K562 (cell line): ENCODE results near the gene PTPRF. TPM values are rescaled to one million over a fixed set of nuclear protein-coding genes. Genes with fewer than 3 reads are reported as not detected.

Source experiments
- ARNT ChIP-seq, 2 experiments: fragments of 450-650 bp; IDR thresholded peaks; 2 replicates each; pipeline ENCODE4 v1.6.1; 2016; ENCODE audit warnings: mild to moderate bottlenecking in 1 of 2
- HEY1 ChIP-seq: fragments of 250-450 bp; sonication (Bioruptor Pico); IDR thresholded peaks from 2 replicates; pipeline ENCODE4 v1.5.0; 2020; ENCODE audit warnings: mild to moderate bottlenecking, moderate library complexity, borderline replicate concordance
- HNRNPK ChIP-seq: fragments of 200-400 bp; formaldehyde crosslinking; IDR thresholded peaks from one replicate; pipeline ENCODE4 v1.6.1; 2018; ENCODE audit warnings: mild to moderate bottlenecking, low read depth, low read length; ENCODE audit not compliant: poor library complexity, severe bottlenecking
- JUND ChIP-seq, 2 experiments: IDR thresholded peaks; 2 replicates in 1 of 2; 3 replicates in 1 of 2; pipeline ENCODE4 v1.6.1; 2011; ENCODE audit warnings: borderline replicate concordance in 2 of 2, low read depth in 2 of 2, low read length in 2 of 2, improper control_type of control experiment in 1 of 2, missing biosample characterization in 1 of 2, missing genetic modification characterization in 1 of 2, missing genetic modification reagents in 1 of 2
- L3MBTL2 ChIP-seq: fragments of 450-650 bp; IDR thresholded peaks from 2 replicates; pipeline ENCODE4 v1.6.1; 2016; ENCODE audit warnings: mild to moderate bottlenecking, moderate library complexity
- MAX ChIP-seq: sonication (generic); formaldehyde crosslinking; IDR thresholded peaks from 2 replicates; pipeline ENCODE4 v1.9.0; 2022; ENCODE audit warnings: mild to moderate bottlenecking, missing genetic modification reagents
- MBD2 ChIP-seq: sonication (generic); IDR thresholded peaks from 2 replicates; pipeline ENCODE4 v1.6.1; 2016; ENCODE audit warnings: low read depth, borderline replicate concordance
- MXD1 ChIP-seq: fragments of 250-450 bp; sonication (Bioruptor Pico); IDR thresholded peaks from 2 replicates; pipeline ENCODE4 v1.8.0; 2021; ENCODE audit warnings: borderline replicate concordance, mild to moderate bottlenecking, moderate library complexity; ENCODE audit not compliant: poor library complexity, severe bottlenecking
- NEUROD1 ChIP-seq: fragments of 150-350 bp; IDR thresholded peaks from 2 replicates; pipeline ENCODE4 v1.6.1; 2014; ENCODE audit warnings: borderline replicate concordance, low read length, low read depth; ENCODE audit not compliant: partially characterized antibody
- NFXL1 ChIP-seq: fragments of 450-650 bp; formaldehyde crosslinking; IDR thresholded peaks from 2 replicates; pipeline ENCODE4 v1.4.0; 2021; ENCODE audit warnings: mild to moderate bottlenecking
- PML ChIP-seq: IDR thresholded peaks from 2 replicates; pipeline ENCODE4 v1.6.1; 2012; ENCODE audit warnings: low read length, inconsistent platforms
- SMAD3 ChIP-seq: fragments of 450-650 bp; formaldehyde crosslinking; conservative IDR thresholded peaks from 2 replicates; pipeline ENCODE4 v1.4.0; 2020; ENCODE audit warnings: mild to moderate bottlenecking
- SMARCA4 ChIP-seq: fragments of 450-650 bp; IDR thresholded peaks from 2 replicates; pipeline ENCODE4 v1.6.1; 2016
- TFAM ChIP-seq: fragments of 250-450 bp; sonication (Bioruptor Pico); conservative IDR thresholded peaks from 2 replicates; pipeline ENCODE4 v1.5.0; 2021; ENCODE audit warnings: mild to moderate bottlenecking, moderate library complexity
- ZFX ChIP-seq: sonication (generic); formaldehyde crosslinking; IDR thresholded peaks from 2 replicates; pipeline ENCODE4 v1.8.0; 2022; ENCODE audit warnings: mild to moderate bottlenecking, missing genetic modification reagents, moderate library complexity
- ZKSCAN1 ChIP-seq: fragments of 150-350 bp; IDR thresholded peaks from 2 replicates; pipeline ENCODE4 v1.6.1; 2016; ENCODE audit warnings: low read depth, low read length
- ZKSCAN8 ChIP-seq: fragments of 200-800 bp; sonication (Bioruptor generic); IDR thresholded peaks from 2 replicates; pipeline ENCODE4 v1.6.1; 2016; ENCODE audit warnings: missing genetic modification characterization, missing compliant biosample characterization
- ZNF121 ChIP-seq: sonication (generic); formaldehyde crosslinking; conservative IDR thresholded peaks from 2 replicates; pipeline ENCODE4 v1.8.0; 2022; ENCODE audit warnings: missing genetic modification reagents
- ZNF398 ChIP-seq: fragments of 250-450 bp; sonication (Bioruptor Pico); IDR thresholded peaks from 2 replicates; pipeline ENCODE4 v1.8.0; 2021; ENCODE audit warnings: moderate library complexity, mild to moderate bottlenecking, inconsistent platforms
- ZNF695 ChIP-seq: fragments of 450-650 bp; formaldehyde crosslinking; IDR thresholded peaks from 2 replicates; pipeline ENCODE4 v1.4.0; 2020; ENCODE audit warnings: mild to moderate bottlenecking, moderate library complexity
- ZNF77 ChIP-seq: fragments of 250-450 bp; sonication (Bioruptor Pico); IDR thresholded peaks from 2 replicates; pipeline ENCODE4 v1.5.0; 2020
- polyA plus RNA-seq, 8 experiments: library from polyadenylated mRNA; depleted of rRNA in 4 of 8; stranded (reverse) in 5 of 8; unstranded in 3 of 8; fragments of >200 nt; fragmentation: Nextera tagmentation in 2 of 8; fragmentation: Illumina TruSeq in 1 of 8; extraction: Ambion mirVana in 2 of 8; extraction: Trizol in 1 of 8; gene quantifications; 2 replicates each; pipeline versions ENCODE4 v1.2.1 to v1.2.3, GENCODE V29; 2011 to 2014; ENCODE audit warnings: inconsistent platforms in 1 of 8, missing spikeins in 1 of 8
- total RNA-seq, 7 experiments: library from RNA; depleted of rRNA in 6 of 7; stranded (reverse); fragments of >200 nt in 6 of 7; fragmentation: Illumina TruSeq in 2 of 7; extraction: Trizol in 2 of 7; gene quantifications; 2 replicates each; pipeline versions ENCODE4 v1.2.1 to v1.2.3, GENCODE V29; 2011 to 2021; ENCODE audit warnings: low replicate concordance in 1 of 7
- TF ChIP-seq, protein P1 (sequence below): IDR thresholded peaks from 3 replicates; pipeline ENCODE4 v1.6.1; 2011; ENCODE audit warnings: borderline replicate concordance, mild to moderate bottlenecking; ENCODE audit not compliant: insufficient read length, insufficient read depth
- TF ChIP-seq, protein P2 (sequence below): fragments of 450-650 bp; conservative IDR thresholded peaks from 2 replicates; pipeline ENCODE4 v1.6.1; 2016; ENCODE audit warnings: missing genetic modification characterization, low read depth, mild to moderate bottlenecking, control low read depth, missing compliant biosample characterization

PTPRF gene
- total and polyA plus RNA-seq, 9 of the 15 experiments (the other 6 are each of a cell fraction or from before 2014, with no cell fraction given) = 0.13 to 4.3 (median 1.1) TPM

GRCh38 chr1:43650310-43651085, 119.8 kb downstream of the PTPRF start (continued):
- TF ChIP-seq TFAM (CRISPR knock-in tag) (no peak), HNRNPK (no peak), NEUROD1 (peak; percentile 74), MXD1 (no peak), ZFX (CRISPR knock-in tag) (peak; percentile 98), PML (peak; percentile 73; the same call in 1 of the 2 replicates), ZNF121 (CRISPR knock-in tag) (no peak), ZNF77 (CRISPR knock-in tag) (no peak), ZKSCAN1 (no peak), L3MBTL2 (0 out of 2 replicates have a peak, but pooled peaks have one; percentile 18), HEY1 (CRISPR knock-in tag) (0 out of 2 replicates have a peak, but pooled peaks have one; percentile 29), ZKSCAN8 (CRISPR knock-in tag) (no peak), ZNF695 (no peak), JUND (IDR thresholded peaks at IDR 0.05; ENCODE audit: borderline replicate concordance, low read depth, low read length) (peak; percentile 42; the same call in 1 of the 2 replicates), JUND (tag; IDR thresholded peaks at IDR 0.05; ENCODE audit: borderline replicate concordance, low read depth, low read length) (0 out of 3 replicates have a peak, but pooled peaks have one; percentile 41), ARNT (IDR thresholded peaks at IDR 0.05) (peak; percentile 24 to 40; a peak in 1 of 4 replicates), MAX (no peak), SMARCA4 (peak; percentile 62; the same call in 1 of the 2 replicates), NFXL1 (CRISPR knock-in tag) (no peak), MBD2 (no peak; the same call in 1 of the 2 replicates), SMAD3 (CRISPR knock-in tag) (no peak), ZNF398 (no peak)
- TF ChIP-seq, protein P1, sequence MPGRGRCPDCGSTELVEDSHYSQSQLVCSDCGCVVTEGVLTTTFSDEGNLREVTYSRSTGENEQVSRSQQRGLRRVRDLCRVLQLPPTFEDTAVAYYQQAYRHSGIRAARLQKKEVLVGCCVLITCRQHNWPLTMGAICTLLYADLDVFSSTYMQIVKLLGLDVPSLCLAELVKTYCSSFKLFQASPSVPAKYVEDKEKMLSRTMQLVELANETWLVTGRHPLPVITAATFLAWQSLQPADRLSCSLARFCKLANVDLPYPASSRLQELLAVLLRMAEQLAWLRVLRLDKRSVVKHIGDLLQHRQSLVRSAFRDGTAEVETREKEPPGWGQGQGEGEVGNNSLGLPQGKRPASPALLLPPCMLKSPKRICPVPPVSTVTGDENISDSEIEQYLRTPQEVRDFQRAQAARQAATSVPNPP = no peak
- TF ChIP-seq, protein P2, sequence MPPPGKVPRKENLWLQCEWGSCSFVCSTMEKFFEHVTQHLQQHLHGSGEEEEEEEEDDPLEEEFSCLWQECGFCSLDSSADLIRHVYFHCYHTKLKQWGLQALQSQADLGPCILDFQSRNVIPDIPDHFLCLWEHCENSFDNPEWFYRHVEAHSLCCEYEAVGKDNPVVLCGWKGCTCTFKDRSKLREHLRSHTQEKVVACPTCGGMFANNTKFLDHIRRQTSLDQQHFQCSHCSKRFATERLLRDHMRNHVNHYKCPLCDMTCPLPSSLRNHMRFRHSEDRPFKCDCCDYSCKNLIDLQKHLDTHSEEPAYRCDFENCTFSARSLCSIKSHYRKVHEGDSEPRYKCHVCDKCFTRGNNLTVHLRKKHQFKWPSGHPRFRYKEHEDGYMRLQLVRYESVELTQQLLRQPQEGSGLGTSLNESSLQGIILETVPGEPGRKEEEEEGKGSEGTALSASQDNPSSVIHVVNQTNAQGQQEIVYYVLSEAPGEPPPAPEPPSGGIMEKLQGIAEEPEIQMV (tag) = no peak
